Putamen (tissue), 1 donor: ENCODE data around the gene NEIL3.

Experiments used
- DNase-seq: peaks from one replicate; pipeline ENCODE4 v3.0.0-alpha.2; 2016; ENCODE audit warnings: low spot score

The NEIL3 gene

DNA sequence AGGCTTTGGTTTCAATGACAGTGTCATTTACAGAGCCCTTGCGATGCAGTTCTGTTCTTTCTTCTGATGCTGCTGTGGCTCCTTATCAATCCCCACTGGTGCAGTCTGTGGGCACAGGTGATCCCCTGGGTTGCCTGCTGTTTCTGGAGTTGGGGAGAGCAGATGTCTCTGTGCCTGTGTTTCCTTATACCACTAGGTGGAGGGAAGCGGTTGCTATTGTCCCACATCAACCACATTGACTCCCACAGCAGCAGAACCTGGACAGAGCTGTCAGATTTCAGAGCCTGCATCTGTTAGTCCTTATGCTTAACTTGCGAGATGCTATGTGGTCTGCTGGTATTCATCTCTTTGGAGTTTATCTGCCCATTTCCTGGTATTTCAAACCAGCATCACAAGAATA lies 57.7 kb downstream of the NEIL3 start:
- no peak for DNase-seq

DNA sequence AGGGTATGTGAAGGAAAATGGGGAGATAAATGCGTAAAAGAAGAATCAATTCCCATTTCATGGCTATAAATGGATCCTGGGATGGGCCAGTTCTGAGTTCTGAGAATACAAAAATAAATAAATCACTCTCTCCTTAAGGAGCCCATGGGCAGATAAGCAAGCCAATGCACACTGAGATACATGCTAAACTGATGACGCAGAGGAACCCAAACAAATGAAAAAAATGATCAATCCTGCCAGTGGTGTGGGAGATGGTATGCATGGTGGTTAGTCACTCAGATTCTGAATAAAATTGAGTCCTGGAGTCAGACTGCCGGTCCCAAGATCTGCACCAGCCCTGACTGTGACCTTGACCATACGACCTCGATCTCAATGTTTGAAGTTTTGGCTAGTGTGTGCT lies 59.7 kb downstream of the NEIL3 start:
- DNase-seq = no peak

GRCh38 chr4:177371461-177371860 lies 61.8 kb downstream of the NEIL3 start:
- no peak for DNase-seq

GRCh38 chr4:177374966-177375365 lies 65.3 kb downstream of the NEIL3 start:
- no peak for DNase-seq

GRCh38 chr4:177375372-177375771 lies 65.7 kb downstream of the NEIL3 start:
- no peak for DNase-seq

- no peak for DNase-seq
Observed at GRCh38 chr4:177376024-177376423, 66.3 kb downstream of the NEIL3 start.

DNA sequence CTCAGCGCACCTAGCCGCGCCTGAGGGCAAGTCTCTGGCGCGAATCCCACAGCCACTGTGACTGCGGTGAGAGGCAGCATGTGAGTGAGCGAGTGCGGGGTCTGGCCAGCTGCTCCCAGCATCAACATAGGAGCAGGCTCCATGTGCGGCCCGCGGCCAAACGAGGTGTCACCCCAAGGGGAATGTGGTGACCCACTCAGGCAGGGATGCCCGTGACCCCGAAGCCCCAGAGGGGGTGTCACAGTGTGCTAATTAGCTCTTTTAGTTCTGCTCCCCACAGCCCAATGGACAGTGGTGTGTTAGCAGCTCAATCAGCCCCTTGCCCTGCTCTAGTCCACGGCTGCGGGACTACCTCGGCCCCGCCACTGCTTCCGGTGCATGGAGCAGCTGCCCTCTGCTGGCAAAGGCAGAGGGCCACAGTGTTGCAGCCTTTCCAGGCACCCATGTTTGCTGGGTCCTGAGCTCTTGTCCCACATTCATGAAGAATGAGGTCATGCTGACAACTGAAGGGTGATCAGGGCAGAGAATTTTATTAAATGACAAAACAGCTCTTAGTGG lies 71.1 kb downstream of the NEIL3 start:
- DNase-seq = no peak

GRCh38 chr4:177381762-177382310 lies 72.2 kb downstream of the NEIL3 start:
- no peak for DNase-seq

GRCh38 chr4:177384856-177385397 lies 75.3 kb downstream of the NEIL3 start:
- no peak for DNase-seq

DNA sequence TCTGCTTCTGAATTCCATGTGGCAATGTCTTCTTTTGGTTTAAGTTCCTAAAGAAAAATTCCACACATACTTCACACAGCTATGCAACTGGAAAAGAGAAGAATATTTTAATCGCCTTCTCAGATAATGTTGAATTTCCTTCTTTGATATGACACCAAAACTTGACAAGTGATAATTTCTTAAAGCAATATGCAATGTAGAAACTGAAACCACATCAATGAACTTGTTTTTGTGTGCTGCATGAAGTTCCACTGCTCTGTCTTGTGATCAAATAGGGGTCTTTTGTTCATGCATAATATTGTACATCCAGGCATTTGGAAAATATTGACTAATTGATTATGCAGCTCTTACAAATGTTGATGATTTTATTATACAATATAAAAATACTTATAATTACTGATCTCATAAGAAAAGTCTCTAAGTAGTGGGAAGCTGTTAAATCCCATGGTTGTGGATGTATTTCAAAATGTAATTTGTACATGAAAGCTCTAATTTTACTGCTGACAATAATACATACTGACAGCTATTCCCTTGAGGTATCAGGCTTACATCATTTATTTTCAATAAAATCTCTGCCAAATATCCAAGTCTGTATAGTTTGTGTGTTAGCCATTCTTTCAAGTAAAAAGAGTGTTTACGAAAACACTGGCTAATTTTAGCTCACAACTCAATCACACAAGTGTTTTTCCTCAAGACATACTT lies 76.1 kb downstream of the NEIL3 start:
- DNase-seq = no peak

DNA sequence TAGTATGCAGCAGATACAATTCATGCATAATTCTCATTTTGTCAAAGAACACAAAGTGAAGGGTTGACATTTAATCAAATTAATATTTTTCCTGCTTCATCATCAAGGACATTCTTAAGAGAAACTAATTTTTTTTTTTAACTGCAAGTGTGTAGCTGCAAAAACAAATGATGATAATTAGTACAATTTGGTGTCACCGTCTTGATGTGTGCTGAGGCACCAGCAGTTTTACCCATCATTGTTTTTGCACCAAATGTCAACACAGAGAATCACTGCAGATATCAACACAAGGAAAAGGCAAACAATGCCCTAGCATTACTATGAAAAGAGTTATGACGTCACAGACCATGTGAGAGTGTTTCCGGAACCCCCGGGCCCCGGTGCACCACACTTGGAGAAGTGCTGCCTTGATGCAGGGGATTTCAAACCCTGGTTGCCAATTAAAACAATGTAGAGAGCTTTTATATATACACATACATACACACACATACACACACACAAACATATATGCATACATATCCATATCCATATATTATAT lies 76.7 kb downstream of the NEIL3 start:
- no peak for DNase-seq

DNA sequence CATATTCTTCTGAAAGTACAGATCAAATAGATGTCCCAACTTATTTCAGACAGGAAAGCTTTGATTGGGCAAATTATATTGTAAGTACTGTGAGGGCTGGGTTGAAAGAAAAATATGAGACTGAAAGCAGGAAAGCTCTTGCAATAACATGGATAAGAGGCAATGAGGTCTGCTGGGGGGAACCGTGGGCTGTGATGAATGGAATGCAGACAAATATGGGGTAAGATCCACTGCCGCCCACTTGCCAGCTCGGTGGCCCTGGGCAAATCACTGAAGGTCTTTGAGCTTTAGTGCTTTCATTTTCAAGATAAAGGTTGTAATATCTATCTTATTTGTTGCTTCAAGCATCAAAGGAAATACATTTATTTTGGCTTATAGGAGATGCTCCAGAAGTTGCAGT lies 81.6 kb downstream of the NEIL3 start:
- no peak for DNase-seq

- DNase-seq = no peak
Observed at GRCh38 chr4:177391953-177392352, 82.3 kb downstream of the NEIL3 start.

DNA sequence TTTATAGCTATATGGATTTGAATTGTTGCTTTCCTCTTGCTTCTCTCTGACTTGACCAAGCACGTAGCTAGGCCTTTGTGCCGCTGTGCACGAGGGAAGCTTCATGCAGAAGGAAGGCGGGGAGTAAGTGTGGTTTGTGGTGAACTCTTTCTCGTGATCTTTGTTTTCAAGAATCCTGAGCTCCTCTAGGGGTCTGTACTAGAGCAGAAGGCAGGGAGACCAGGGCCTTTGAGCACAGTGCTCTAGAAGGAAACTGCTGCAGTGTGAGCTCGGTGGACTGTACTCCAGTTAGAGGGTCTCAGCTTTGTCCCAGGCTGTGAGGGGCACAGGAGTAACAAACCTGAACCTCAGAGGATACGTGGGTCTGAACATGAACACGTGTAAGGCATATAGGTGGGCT lies 83.6 kb downstream of the NEIL3 start:
- DNase-seq = no peak

GRCh38 chr4:177396352-177396751 lies 86.7 kb downstream of the NEIL3 start:
- DNase-seq = no peak

GRCh38 chr4:177400030-177400429 lies 90.4 kb downstream of the NEIL3 start:
- no peak for DNase-seq

DNA sequence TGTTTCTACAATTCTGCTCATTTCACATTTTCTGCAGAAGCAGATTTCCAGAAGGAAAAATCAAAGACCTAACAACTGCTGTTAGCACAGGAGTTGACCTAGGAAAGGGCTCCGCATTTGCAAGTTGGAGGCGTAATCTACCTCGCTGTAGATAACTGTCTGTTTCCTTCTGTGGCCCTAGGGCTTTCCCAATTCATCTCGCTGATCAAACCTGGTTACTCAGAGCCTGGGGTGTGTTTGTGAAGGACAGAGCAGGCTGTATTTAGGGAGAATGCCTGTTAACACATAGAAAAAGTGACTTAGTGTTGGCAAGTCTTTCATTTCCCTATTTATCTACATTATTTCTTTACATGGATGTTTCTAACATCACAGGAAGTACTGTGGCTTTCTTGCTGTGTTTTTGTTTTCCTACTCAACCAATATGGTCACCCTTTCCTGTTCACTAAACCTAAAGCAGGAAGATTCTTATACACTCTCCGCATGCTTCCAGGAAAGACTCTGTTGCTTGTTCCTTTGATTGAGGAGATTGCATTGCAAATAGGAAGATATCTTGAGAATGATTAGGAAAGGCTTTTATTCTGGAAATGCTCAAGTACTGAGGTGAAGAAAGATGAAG lies 92.1 kb downstream of the NEIL3 start:
- DNase-seq = no peak

DNA sequence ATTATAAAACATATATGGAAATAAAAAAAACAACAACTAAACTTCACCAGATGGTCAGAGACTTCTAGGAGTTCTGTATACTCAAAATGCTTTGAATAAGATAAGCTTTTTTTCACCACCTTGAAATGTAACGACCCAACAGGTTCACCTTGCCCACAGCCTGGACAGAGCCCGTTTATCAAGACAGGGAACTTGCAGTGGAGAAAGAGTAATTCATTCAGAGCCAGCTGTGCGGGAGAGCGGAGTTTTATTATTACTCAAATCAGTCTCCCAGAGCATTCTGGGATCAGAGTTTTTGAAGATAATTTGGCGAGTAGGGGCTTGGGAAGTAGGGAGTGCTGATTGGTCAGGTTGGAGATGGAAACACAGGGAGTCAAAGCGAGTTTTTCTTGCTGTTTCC lies 94.1 kb downstream of the NEIL3 start:
- DNase-seq = no peak

DNA sequence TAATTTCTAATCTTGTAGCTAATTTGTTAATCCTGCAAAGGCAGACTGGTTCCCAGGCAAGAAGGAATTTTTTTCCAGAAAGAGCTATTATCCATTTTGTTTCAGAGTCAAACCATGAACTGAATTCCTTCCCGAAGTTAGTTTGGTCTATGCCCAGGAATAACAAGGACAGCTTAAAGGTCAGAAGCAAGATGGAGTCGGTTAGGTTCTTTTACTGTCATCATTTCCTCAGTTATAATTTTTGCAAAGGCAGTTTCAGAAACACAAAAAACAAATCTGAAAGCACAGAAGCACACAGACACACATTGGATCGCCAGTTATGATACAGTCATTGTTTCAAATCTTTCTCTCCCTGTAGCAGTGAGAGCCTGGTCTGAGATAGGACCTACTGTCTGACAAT lies 94.7 kb downstream of the NEIL3 start:
- DNase-seq = no peak

- DNase-seq = no peak
Observed at GRCh38 chr4:177404986-177405385, 95.3 kb downstream of the NEIL3 start.

- no peak for DNase-seq
Observed at GRCh38 chr4:177405508-177405907, 95.8 kb downstream of the NEIL3 start.

DNA sequence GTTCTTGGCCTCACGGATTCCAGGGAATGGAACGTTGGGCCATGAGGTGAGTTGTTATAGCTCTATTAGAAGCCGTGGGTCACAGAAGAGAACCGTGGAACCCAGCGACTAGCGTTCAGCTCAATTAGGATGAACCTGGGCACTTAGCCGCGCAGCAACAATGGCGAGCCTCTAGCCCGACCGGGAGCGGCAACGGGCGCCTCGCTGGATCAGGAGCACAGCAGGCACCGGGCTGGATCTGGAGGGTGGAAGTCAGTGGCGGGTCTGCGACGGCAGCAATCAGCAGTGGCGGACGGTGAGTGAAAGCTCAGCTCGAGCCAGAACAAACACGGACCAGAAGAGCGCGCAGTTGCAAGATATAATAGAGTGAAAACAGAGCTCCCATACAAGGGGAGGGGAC lies 98.3 kb downstream of the NEIL3 start:
- no peak for DNase-seq

DNA sequence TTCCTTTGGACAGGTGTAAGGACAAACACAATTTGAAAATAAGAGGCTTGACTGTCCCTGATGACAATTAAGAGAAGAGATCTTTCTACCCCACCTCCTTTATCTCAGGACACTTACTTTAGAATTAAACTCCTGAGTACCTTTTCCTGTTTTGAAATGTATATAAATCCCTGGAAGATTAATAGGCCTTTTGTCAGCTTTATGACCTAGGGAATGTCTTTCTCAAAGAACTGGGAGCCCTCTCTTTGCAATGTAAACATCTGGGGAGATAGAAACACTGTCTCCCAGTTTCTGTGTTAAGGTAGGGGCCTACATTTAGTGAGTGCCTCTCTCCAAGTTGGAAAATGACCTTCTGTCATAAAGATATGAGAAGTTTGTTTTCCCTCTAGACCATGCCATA lies 100.9 kb downstream of the NEIL3 start:
- DNase-seq = no peak
